HG03469 (cell line): ENCODE measurements around the gene GYPE.
"Not testable (repeated sequence)": the region's sequence is repeated elsewhere in the genome, so short reads cannot be mapped to it uniquely, and the experiment has no call there.

Experiments used
- ATAC-seq: cut with Tn5 transposase; IDR thresholded peaks from one replicate; pipeline ENCODE4 v1.9.1; 2021; ENCODE audit warnings: mild to moderate bottlenecking, moderate library complexity, moderate number of reproducible peaks; ENCODE audit not compliant: unreplicated experiment

GYPE gene

DNA sequence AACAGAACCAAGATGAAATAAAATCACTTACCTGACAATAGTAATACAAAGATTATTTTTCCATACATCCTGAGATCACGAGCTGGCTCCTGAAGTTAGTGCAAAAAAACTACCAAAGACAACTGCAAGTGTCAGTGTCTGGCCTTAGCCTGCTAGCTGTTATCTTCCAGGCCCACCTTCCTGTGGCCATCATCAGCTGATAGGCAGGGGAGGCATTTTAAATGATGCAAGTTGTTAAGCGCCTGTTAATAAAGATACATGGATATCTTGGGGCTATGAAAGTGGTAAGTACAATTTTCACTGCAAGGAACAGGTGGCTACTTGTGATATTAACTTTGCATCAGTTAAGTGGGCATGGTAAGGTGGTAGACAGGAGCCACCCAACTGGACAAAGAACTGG is at the start of gene GYPE:
GYPE (minus strand) TSS at position 120 of the 400 bp plus-strand sequence; CDS start at position 68, 52 bp downstream.
- ATAC-seq = not testable (repeated sequence)

DNA sequence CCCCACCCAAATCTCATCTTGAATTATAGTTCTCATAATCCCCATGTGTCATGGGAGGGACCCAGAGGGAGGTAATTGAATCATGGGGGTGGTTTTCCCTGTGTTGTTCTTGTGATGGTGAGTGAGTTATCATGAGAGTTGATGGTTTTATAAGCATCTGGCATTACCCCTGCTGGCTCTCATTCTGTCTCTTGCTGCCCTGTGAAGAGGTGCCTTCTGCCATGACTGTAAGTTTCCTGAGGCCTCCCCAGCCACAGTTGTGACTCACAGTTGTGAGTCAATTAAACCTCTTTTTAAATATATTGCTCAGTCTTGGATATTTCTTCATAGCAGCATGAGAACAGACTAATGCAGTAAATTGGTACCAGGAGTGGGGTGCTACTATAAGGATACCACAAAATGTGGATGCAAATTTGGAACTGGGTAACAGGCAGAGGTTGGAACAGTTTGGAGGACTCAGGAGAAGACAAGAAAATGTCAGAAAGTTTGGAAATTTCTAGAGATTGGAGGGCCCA is 46.2 kb upstream of the GYPE start:
- not testable (repeated sequence) for ATAC-seq

DNA sequence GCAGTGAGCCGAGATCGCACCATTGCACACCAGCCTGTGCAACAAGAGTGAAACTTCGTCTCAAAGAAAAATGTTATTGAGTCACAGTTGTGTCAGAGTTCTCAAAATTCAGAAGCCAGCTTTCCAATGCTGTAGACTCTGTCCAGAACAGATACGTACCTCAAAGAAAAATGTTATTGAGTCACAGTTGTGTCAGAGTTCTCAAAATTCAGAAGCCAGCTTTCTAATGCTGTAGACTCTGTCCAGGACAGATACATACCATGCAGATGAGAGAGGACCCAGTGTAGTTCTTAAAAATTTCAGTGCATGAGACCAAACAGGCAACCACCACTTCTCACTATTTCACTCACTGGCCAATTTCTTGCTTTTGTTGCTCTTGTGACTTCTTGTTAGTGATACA is 45.6 kb upstream of the GYPE start:
- ATAC-seq = not testable (repeated sequence)

DNA sequence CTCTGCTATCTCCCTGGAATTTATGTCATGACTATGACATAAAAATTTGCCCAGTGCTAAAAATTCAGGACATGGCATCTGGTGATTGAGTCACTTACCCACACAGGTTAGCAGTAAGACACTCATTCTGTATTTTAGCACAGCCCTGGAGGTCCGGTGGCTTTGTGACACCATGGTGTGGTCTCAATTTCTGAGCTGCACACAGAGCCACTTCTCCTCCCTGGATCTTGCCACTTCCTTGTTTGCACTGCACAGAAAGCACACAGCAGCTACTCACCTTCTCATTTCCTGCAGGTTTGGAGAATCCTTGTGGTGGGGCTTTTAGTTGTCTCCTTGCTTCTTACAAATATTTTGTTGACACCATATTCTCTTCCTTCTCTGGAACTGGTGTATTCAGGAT is 44.8 kb upstream of the GYPE start:
- ATAC-seq = not testable (repeated sequence)

DNA sequence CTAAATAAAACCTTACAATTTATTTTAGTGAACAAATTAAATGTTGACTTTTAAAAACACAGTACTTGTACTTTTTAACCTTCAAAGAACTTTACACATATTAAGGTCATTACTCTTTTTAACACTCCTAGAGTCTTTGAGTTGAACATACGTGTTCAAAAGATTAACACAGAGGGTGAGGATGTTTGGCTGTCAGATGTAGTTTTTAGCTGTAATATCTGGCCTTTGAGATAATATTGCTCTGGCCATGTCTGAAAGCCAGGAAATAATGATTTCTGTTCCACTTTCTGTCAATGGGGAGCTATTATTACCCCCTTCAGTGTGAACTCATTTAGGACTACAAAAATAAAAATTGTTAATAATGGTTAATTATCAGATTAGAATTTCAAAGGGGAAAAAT is 42.1 kb upstream of the GYPE start:
- ATAC-seq = not testable (repeated sequence)

DNA sequence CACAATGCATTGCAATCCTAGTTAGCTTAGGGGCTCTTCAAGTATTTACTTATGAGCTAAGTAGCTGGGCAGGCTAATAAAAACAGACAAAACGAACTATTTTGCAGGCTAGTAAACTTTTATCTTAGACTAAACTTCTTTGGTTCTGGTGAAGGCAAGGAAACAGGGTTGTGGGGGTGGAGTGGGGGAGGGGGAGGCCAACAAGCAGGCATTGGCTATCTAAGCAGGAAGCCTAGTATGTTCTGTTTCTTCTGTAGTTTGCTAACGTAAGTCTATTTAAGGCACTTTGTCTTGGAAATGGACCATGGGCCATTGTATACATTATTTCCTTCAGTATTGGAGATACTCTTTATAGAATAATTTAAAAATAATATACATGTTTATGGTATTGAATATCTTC is 35.3 kb upstream of the GYPE start:
- not testable (repeated sequence) for ATAC-seq

DNA sequence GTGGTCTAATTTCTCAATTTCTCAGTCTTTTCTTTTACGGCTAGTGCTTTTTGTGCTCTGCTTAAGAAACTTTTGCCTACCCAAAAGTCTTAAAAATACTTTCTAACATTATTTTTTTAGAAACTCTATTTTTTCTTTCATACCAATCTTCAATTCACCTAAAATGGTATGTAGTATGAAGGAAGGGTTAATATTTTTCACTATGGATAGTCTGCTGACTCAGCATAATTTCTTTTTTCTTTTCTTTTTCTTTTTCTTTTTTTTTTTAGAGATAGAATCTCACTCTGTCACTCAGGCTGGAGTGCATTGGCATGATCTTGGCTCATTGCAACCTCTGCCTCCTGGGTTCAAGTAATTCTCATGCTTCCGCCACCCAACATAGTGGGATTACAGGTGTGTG is 34.2 kb upstream of the GYPE start:
- no peak for ATAC-seq

DNA sequence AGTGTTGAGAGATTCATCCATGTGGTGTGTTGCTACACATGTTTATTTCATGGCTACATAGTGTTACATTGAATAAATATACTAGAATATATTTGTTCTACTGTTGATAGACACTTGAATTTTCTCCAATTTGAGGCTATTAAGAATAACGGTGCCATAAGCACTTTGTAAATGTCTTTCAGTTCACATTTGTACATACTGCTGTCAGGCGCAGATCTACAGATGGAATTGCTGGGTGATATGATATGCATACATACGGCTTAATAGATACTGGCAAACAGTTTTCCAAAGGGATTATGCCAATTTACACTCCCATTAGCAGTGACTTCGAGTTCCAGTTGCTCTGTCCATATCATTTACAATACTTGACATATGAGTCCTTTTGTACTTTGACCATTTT is 33.5 kb upstream of the GYPE start:
- ATAC-seq = not testable (repeated sequence)

DNA sequence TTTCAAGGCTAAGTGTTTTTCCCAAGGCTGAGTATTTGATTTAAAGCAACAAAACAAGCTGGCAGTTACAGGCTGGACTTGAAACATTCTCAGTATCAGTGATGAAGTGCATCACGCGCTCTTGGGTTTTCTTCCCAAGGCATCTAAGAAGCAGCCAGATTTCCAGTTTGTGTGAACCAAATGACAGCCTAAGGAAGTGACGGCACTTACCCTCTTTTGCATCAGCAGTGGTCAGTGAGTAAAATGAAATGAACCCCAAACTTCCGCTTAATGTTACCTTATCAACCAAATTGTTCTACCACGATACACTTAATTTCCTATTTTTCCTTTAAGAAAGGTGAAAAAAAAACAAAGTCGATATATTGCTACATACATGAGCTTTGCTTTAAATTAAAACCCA is 15.8 kb upstream of the GYPE start:
- no peak for ATAC-seq

DNA sequence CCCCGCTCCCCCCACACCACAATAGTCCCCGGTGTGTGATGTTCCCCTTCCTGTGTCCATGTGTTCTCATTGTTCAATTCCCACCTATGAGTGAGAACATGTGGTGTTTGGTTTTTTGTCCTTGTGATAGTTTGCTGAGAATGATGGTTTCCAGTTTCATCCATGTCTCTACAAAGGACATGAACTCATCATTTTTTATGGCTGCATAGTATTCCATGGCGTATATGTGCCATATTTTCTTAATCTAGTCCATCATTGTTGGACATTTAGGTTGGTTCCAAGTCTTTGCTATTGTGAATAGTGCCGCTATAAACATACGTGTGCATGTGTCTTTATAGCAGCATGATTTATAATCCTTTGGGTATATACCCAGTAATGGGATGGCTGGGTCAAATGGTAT is 11.1 kb upstream of the GYPE start:
- ATAC-seq = not testable (repeated sequence)

DNA sequence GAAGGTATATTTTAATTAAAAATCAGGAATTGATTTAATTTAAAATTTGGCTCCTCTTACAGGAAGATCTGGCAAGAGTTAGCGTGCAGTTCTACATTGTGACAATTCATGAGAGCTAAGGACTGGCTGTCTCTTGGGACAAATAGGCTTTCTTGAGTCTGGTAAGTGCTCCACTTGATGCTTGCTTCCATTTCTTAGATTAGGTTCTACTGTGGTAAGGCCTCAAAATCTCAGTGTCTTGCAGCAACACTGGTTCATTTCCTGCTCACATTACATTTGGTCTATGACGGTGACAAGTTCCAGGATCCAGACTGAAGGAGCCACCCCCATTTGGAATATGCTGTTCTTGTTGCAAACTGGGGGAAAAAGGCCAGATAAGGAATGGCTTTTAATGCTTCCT is 7.1 kb upstream of the GYPE start:
- ATAC-seq = not testable (repeated sequence)

DNA sequence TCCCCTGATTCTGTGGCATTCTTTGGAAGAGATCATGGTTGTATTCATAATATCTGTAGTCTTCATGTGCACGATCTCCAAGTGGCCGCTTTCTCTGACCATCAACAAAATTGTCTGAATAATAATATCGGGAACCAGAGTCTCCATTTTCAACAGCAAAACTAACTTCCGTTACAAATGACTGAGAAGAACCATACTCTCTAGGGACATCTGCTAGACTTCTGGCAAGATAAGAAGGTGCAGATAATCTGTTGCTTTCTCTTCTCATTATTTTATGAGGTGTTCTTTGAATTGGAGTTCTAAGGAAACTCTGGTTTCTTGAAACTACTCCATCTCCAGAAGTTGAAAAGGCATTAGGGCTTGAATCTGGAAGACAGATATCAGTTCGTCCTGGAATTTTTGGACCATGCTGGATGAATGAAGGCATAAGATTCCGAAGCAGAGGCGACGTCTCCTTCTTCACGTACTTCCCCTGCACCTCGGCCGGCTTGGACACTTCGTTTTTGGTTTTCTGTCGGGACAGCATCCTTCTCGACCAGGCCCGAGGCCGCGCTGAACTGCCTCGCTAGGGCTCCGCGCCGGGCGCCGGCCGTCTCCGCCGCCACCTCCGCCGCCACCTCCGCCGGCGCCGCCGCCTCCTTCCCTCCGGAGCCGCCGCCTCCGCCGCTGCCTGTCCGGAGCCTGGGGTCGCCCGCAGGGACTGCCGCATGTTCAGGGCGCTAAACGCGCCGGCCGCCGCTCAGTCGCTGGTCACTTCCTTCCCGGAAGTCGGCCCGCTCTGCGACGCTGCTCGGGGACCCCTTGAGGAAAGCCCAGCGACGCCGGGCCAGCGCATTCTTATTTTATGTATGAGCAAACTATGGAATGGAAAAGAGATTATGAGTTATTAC is 6.4 kb upstream of the GYPE start:
- ATAC-seq = not testable (repeated sequence)

DNA sequence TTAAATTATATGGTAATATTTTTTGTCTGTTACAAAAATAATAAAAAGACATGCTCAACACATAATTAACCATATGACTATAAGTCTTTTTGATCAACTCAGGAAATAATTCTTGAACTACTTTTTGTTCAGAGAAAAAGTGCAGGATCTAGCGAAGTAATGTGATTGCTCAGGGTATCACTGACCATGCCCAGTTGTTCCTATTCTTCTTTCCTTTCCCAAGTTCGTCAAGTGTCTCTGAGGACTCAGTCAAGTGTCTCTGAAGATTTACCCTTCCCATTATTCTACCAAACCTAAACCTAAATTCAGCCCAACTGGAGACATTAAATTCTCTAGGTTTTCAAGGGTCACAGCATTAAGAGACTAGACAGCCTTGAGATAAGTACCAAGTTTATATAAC is 5.5 kb upstream of the GYPE start:
- ATAC-seq = not testable (repeated sequence)

DNA sequence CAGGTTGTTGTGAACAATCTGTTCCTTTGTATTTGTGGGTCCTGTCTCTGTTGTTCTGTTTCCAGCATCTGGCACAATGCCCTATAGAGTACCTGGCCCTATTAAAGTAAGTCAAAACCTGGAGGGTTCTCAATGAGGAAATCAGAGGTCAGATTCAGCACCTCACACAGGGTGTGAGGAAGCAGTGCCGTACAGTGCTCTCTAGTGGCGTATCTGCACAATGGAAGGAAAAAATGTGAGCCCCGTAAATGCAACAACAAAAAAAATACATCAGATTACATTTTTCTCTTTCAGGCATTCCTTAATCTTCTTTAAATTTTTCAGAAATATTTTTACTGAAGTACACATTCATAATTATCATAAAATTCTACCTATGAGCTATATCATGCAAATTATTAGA is 2.5 kb upstream of the GYPE start:
- peak; percentile 62 for ATAC-seq

DNA sequence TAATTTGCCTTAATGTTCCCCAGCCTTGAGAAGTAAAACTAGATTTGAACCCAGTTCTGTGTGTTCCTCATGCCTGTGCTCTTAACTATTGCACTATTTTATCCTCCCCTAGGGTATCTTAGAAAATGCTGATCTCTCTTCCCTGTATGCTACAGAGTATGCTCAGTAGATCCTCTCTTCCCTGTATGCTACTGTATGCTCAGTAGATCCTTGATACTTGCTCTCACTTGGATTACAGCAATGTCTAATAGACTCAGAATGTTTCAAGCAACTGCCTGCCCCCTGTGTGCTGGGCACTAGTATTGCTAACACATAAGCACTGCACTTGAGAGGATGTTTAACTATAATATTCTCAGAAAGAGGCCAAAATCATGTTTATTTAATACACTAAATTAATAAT is 928 bp downstream of the GYPE start:
- not testable (repeated sequence) for ATAC-seq

DNA sequence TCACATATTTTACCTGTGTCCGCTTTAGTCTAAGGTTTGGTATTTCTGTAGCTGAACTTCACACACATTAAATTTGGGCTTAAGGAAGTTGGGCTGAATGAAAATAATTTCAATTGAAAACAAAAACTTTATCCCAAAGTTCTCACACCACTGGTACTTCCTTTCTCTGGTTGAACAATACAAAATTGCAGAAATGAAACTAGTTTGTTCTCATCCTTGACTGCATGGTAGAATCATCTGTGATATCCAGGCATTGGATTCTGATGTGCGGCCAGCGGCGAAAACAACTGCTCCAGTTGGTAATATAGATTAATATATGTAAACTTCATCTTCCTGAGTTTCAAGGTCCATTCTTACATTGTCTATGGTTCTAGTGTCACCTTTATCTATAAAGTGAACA is 15.0 kb downstream of the GYPE start:
- not testable (repeated sequence) for ATAC-seq

DNA sequence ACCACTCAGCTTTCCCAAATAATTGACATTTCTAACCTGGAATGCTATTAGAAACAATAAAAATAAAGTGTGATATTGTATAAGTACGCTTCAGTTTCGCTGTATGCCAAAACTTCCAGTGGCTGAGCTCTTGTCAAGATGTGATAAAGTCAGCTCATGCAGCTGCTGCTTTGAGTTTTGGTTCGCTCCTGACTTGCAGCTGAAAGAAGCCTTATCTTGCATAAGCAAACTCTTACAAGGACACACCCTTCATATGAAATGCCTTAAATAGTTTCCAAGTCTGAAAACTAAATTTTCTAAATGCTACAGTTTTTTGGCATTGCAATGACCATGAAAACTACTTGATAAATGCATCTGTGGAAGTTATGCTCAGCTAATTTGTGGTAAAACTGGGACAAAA is 17.2 kb downstream of the GYPE start:
- ATAC-seq = not testable (repeated sequence)

DNA sequence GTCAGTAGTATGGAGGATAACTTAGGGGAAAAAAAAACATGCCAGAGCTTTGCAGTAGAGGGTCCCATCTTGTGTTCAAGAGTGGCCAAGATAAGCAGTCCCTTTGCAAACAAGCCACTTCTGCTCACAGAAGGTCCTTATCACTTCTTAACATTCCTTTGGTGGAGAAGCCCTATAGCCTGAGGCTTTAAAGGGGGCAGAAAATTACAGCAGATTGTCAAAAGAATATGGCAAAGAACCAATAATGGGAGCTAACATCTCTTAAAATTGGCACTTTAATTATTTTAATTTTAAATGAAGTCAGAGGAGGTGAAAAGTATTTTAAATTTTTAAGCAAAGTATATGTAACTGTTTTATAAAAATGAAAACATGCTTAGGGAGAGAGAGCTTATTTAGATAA is 20.4 kb downstream of the GYPE start:
- not testable (repeated sequence) for ATAC-seq

DNA sequence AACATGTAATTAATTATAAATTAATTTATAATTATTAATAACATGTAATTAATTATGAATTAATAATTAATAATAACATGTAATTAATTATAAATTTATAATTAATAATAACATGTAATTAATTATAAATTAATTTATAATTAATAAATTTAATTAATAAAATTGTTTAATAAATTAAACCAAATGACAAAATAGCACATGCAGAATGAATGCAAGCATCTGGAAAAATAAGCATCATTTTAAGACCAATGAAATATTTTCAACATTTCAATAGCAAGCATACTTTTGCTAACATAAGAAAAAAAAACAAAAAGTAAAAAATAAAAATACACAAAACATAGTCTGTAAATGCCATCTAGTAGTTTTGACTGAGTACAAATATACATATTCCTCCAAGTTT is 21.8 kb downstream of the GYPE start:
- no peak for ATAC-seq

DNA sequence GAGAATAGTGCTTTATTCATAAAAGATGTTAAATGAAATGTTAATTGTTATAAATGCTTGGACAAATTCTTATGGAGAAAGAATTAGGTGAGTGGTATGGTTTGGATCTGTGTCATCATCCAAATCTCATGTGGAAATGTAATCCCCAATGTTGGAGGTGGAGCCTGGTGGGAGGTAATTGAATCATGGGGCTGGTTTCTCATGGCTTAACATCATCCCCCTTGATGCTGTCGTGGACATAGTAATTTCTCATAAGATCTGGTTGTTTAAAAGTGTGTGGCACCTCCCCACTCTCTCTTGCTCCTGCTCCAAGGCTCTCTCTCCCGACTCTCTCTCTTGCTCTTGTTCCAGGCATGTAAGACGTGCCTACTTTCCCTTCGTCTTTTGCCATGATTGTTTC is 22.5 kb downstream of the GYPE start:
- ATAC-seq = no peak

DNA sequence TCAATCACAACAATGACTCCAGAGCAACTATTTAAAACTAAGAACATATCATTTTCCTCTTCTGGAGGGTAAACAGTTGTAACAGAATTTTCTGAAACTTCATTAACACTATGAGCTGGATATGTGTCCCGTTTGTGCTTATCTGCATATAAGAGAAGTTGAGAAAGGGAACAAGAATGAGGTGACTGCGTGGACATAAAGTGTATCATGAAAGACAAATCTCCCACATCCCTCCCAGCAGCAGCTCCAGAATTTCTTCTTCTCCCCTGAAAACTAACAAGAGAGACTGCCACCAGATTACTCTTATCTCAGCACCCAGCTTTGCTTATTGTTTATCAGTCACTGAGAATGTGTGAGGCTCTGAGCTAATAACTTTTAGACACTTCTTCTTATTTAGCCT is 25.8 kb downstream of the GYPE start:
- ATAC-seq = not testable (repeated sequence)

DNA sequence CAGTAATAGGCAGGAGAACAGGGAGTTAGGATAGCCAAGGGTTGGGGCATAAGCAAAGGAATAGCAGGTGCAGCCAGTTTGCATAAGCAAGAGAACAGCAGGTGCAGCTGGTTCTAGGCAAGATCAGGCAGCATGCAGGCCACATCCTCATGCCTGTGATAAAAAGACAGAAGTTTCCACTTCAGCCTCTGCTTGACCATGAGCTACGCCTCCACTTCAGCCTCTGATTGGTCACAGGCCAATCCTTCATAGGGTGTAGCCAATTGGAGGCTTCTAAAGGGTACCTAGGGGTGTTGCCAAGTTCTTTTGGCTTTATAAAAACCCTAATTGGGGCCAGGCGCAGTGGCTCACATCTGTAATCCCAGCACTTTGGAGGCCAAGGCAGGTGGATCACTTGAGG is 30.0 kb downstream of the GYPE start:
- not testable (repeated sequence) for ATAC-seq
